ENCODE measurements around the gene BDP1.
"Not testable (repeated sequence)": the region's sequence is repeated elsewhere in the genome, so short reads cannot be mapped to it uniquely, and the experiment has no call there.

Gene BDP1

GRCh38 chr5:71482132-71482531 lies 26.7 kb downstream of the BDP1 start:
- H3K9me3 ChIP-seq (ENCODE audit: insufficient read depth, low read depth, low read length) = no peaks in the 10 kb centered on the region
- H3K14ac ChIP-seq (ENCODE audit: low read length) = no peak overlapping the region
- no peak overlapping the region for H3K4me2 ChIP-seq (ENCODE audit: low read length)
- no peak overlapping the region for H4K91ac ChIP-seq (ENCODE audit: low read depth, low read length)
- WGBS (ENCODE audit: extremely low coverage, insufficient coverage, insufficient read length) = no CpG with 5 or more reads among the region's 2 CpGs
- H3K79me1 ChIP-seq (ENCODE audit: low read length) = no peaks in the 10 kb centered on the region
- H3K27ac ChIP-seq (ENCODE audit: low read depth, low read length) = no peak overlapping the region
- H3K4me3 ChIP-seq (ENCODE audit: low read depth, low read length) = no peak overlapping the region
- no peak overlapping the region for H2BK120ac ChIP-seq (ENCODE audit: insufficient read depth, low read length, poor library complexity)
- DNase-seq = no peak
- H3K23ac ChIP-seq (ENCODE audit: low read length) = peak overlapping the region; percentile 21
- H4K12ac ChIP-seq (ENCODE audit: low read depth, low read length) = no peak overlapping the region
- H3K79me2 ChIP-seq (ENCODE audit: control insufficient read depth, insufficient read depth, low read length, poor library complexity) = no peaks in the 10 kb centered on the region
- H2BK5ac ChIP-seq (ENCODE audit: low read depth, low read length, poor library complexity) = no peak overlapping the region
- no peak overlapping the region for H3K4ac ChIP-seq (ENCODE audit: low read depth, low read length)
- H2AFZ ChIP-seq (ENCODE audit: insufficient read depth, low read length, poor library complexity) = no peak overlapping the region
- H4K8ac ChIP-seq (ENCODE audit: low read depth, low read length) = no peak overlapping the region
- H2AK5ac ChIP-seq (ENCODE audit: low read length) = no peak overlapping the region
- no peaks in the 10 kb centered on the region for H3K4me1 ChIP-seq (ENCODE audit: control insufficient read depth in 1 of 2, insufficient read depth in 2 of 2, low read length in 2 of 2)
- no peak overlapping the region for H3K18ac ChIP-seq (ENCODE audit: low read length)
- no peak overlapping the region for H2BK12ac ChIP-seq (ENCODE audit: low read length)
- H3K9ac ChIP-seq (ENCODE audit: low read length) = no peak overlapping the region
- H3K27me3 ChIP-seq (ENCODE audit: insufficient read depth, low read length) = no peaks in the 10 kb centered on the region
- peaks cover 9 to 10% of the 10 kb centered on the region in 2 experiments for H3K36me3 ChIP-seq (ENCODE audit: control insufficient read depth in 1 of 2, insufficient read depth in 2 of 2, low read length in 2 of 2)

- no peak overlapping the region for H3K27ac ChIP-seq (ENCODE audit: low read depth, low read length)
- no peaks in the 10 kb centered on the region for H3K79me1 ChIP-seq (ENCODE audit: low read length)
- no peak overlapping the region for H3K18ac ChIP-seq (ENCODE audit: low read length)
- H2BK5ac ChIP-seq (ENCODE audit: low read depth, low read length, poor library complexity) = no peak overlapping the region
- no peak overlapping the region for H3K9ac ChIP-seq (ENCODE audit: low read length)
- no CpG with 5 or more reads among the region's 2 CpGs for WGBS (ENCODE audit: extremely low coverage, insufficient coverage, insufficient read length)
- no peaks in the 10 kb centered on the region for H3K27me3 ChIP-seq (ENCODE audit: insufficient read depth, low read length)
- no peak overlapping the region for H3K23ac ChIP-seq (ENCODE audit: low read length)
- H3K79me2 ChIP-seq (ENCODE audit: control insufficient read depth, insufficient read depth, low read length, poor library complexity) = no peaks in the 10 kb centered on the region
- H3K4ac ChIP-seq (ENCODE audit: low read depth, low read length) = no peak overlapping the region
- H2BK12ac ChIP-seq (ENCODE audit: low read length) = no peak overlapping the region
- peaks cover 11 to 13% of the 10 kb centered on the region in 2 experiments for H3K36me3 ChIP-seq (ENCODE audit: control insufficient read depth in 1 of 2, insufficient read depth in 2 of 2, low read length in 2 of 2)
- H3K14ac ChIP-seq (ENCODE audit: low read length) = no peak overlapping the region
- H2AFZ ChIP-seq (ENCODE audit: insufficient read depth, low read length, poor library complexity) = no peak overlapping the region
- H2BK120ac ChIP-seq (ENCODE audit: insufficient read depth, low read length, poor library complexity) = no peak overlapping the region
- H3K4me3 ChIP-seq (ENCODE audit: low read depth, low read length) = no peak overlapping the region
- H4K91ac ChIP-seq (ENCODE audit: low read depth, low read length) = no peak overlapping the region
- H3K4me1 ChIP-seq (ENCODE audit: control insufficient read depth in 1 of 2, insufficient read depth in 2 of 2, low read length in 2 of 2) = no peaks in the 10 kb centered on the region
- DNase-seq = peak in 1 of 2 donors; percentile 40
- H3K9me3 ChIP-seq (ENCODE audit: insufficient read depth, low read depth, low read length) = no peaks in the 10 kb centered on the region
- no peak overlapping the region for H4K12ac ChIP-seq (ENCODE audit: low read depth, low read length)
- H2AK5ac ChIP-seq (ENCODE audit: low read length) = no peak overlapping the region
- no peak overlapping the region for H3K4me2 ChIP-seq (ENCODE audit: low read length)
- no peak overlapping the region for H4K8ac ChIP-seq (ENCODE audit: low read depth, low read length)
Observed at GRCh38 chr5:71483355-71483754, 27.9 kb downstream of the BDP1 start.

- H3K9ac ChIP-seq (ENCODE audit: low read length) = no peak overlapping the region
- H3K18ac ChIP-seq (ENCODE audit: low read length) = no peak overlapping the region
- WGBS (ENCODE audit: extremely low coverage, insufficient coverage, insufficient read length) = no CpG with 5 or more reads among the region's 5 CpGs
- no peaks in the 10 kb centered on the region for H3K27me3 ChIP-seq (ENCODE audit: insufficient read depth, low read length)
- no peaks in the 10 kb centered on the region for H3K9me3 ChIP-seq (ENCODE audit: insufficient read depth, low read depth, low read length)
- H2BK5ac ChIP-seq (ENCODE audit: low read depth, low read length, poor library complexity) = no peak overlapping the region
- no peak overlapping the region for H4K91ac ChIP-seq (ENCODE audit: low read depth, low read length)
- no peak overlapping the region for H4K8ac ChIP-seq (ENCODE audit: low read depth, low read length)
- H3K79me2 ChIP-seq (ENCODE audit: control insufficient read depth, insufficient read depth, low read length, poor library complexity) = no peaks in the 10 kb centered on the region
- no peak overlapping the region for H2AK5ac ChIP-seq (ENCODE audit: low read length)
- no peaks in the 10 kb centered on the region for H3K79me1 ChIP-seq (ENCODE audit: low read length)
- no peaks in the 10 kb centered on the region for H3K4me1 ChIP-seq (ENCODE audit: control insufficient read depth in 1 of 2, insufficient read depth in 2 of 2, low read length in 2 of 2)
- H3K23ac ChIP-seq (ENCODE audit: low read length) = no peak overlapping the region
- H2BK12ac ChIP-seq (ENCODE audit: low read length) = no peak overlapping the region
- no peak overlapping the region for H3K4me2 ChIP-seq (ENCODE audit: low read length)
- H4K12ac ChIP-seq (ENCODE audit: low read depth, low read length) = no peak overlapping the region
- H3K27ac ChIP-seq (ENCODE audit: low read depth, low read length) = no peak overlapping the region
- no peak overlapping the region for H3K4ac ChIP-seq (ENCODE audit: low read depth, low read length)
- H3K4me3 ChIP-seq (ENCODE audit: low read depth, low read length) = no peak overlapping the region
- no peak overlapping the region for H3K14ac ChIP-seq (ENCODE audit: low read length)
- no peak overlapping the region for H2AFZ ChIP-seq (ENCODE audit: insufficient read depth, low read length, poor library complexity)
- peaks cover 13 to 18% of the 10 kb centered on the region in 2 experiments for H3K36me3 ChIP-seq (ENCODE audit: control insufficient read depth in 1 of 2, insufficient read depth in 2 of 2, low read length in 2 of 2)
- no peak overlapping the region for H2BK120ac ChIP-seq (ENCODE audit: insufficient read depth, low read length, poor library complexity)
- DNase-seq = no peak
Observed at GRCh38 chr5:71492817-71493615, 37.6 kb downstream of the BDP1 start.

DNA sequence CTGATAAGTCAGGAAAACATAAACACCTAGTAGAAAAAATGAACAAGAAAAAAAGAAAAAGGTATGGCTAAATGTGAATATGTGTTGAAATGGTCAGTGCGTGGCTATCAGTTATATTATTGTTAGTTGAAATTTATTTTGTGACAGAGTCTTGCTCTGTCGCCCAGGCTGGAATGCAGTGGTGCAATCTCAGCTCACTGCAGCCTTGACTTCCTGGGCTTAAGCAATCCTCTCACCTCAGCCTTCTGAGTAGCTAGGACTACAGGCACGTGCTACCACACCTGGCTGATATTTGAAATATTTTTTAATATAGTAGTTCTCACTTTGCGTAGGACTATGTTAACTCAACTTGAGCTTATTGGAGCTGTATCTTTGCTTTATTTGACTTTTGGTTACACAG lies 38.8 kb downstream of the BDP1 start:
- not testable (repeated sequence) for H3K14ac ChIP-seq (ENCODE audit: low read length); H3K23ac ChIP-seq (ENCODE audit: low read length); H2BK12ac ChIP-seq (ENCODE audit: low read length); H3K9me3 ChIP-seq (ENCODE audit: insufficient read depth, low read depth, low read length); H4K91ac ChIP-seq (ENCODE audit: low read depth, low read length); H2AK5ac ChIP-seq (ENCODE audit: low read length); H2AFZ ChIP-seq (ENCODE audit: insufficient read depth, low read length, poor library complexity); H3K4me2 ChIP-seq (ENCODE audit: low read length); H3K9ac ChIP-seq (ENCODE audit: low read length); H3K27me3 ChIP-seq (ENCODE audit: insufficient read depth, low read length); H2BK120ac ChIP-seq (ENCODE audit: insufficient read depth, low read length, poor library complexity); H4K8ac ChIP-seq (ENCODE audit: low read depth, low read length); H3K79me2 ChIP-seq (ENCODE audit: control insufficient read depth, insufficient read depth, low read length, poor library complexity); H3K4ac ChIP-seq (ENCODE audit: low read depth, low read length); H4K12ac ChIP-seq (ENCODE audit: low read depth, low read length); H2BK5ac ChIP-seq (ENCODE audit: low read depth, low read length, poor library complexity); H3K27ac ChIP-seq (ENCODE audit: low read depth, low read length); H3K4me3 ChIP-seq (ENCODE audit: low read depth, low read length); H3K4me1 ChIP-seq (ENCODE audit: control insufficient read depth in 1 of 2, insufficient read depth in 2 of 2, low read length in 2 of 2); H3K18ac ChIP-seq (ENCODE audit: low read length); H3K79me1 ChIP-seq (ENCODE audit: low read length)
- no CpG with 5 or more reads among the region's 4 CpGs for WGBS (ENCODE audit: extremely low coverage, insufficient coverage, insufficient read length)
- H3K36me3 ChIP-seq (ENCODE audit: control insufficient read depth in 1 of 2, insufficient read depth in 2 of 2, low read length in 2 of 2) = peaks cover 20 to 23% of the 10 kb centered on the region in 2 experiments
- peak in 1 of 2 donors; percentile 51 for DNase-seq
